Measurements from ENCODE around the gene B2M.
"Not testable (repeated sequence)": the region's sequence is repeated elsewhere in the genome, so short reads cannot be mapped to it uniquely, and the experiment has no call there.

The B2M gene

GRCh38 chr15:44711096-44711742 is at the start of gene B2M, which contains the start of gene PATL2:
B2M (plus strand) TSS chr15:44711517; CDS start chr15:44711547, 30 bp downstream.
PATL2 (minus strand) TSS chr15:44711323; CDS start chr15:44676490, 34,833 bp downstream.
- peak; percentile 98 for DNase-seq (ENCODE audit: low spot score)

- DNase-seq (ENCODE audit: low spot score), result no peak
Measured at GRCh38 chr15:44661576-44661975, 49.7 kb upstream of the B2M start.

GRCh38 chr15:44662478-44663409 is 48.6 kb upstream of the B2M start:
- DNase-seq (ENCODE audit: low spot score), result peak; percentile 81

GRCh38 chr15:44663410-44664308 is 47.7 kb upstream of the B2M start, which contains the start of gene SPG11:
SPG11 (minus strand) TSS chr15:44663662; CDS start chr15:44663647, 15 bp downstream.
- peak; percentile 98 for DNase-seq (ENCODE audit: low spot score)

- DNase-seq (ENCODE audit: low spot score), result no peak
Measured at GRCh38 chr15:44666210-44667038, 44.9 kb upstream of the B2M start.

GRCh38 chr15:44667039-44667360 is 44.3 kb upstream of the B2M start:
- DNase-seq (ENCODE audit: low spot score), result no peak

- DNase-seq (ENCODE audit: low spot score), result no peak
Measured at GRCh38 chr15:44668921-44669320, 42.4 kb upstream of the B2M start.

GRCh38 chr15:44670087-44670950 is 41.0 kb upstream of the B2M start:
- DNase-seq (ENCODE audit: low spot score), result peak; percentile 66

GRCh38 chr15:44673639-44674038 is 37.7 kb upstream of the B2M start:
- DNase-seq (ENCODE audit: low spot score), result no peak

- no peak for DNase-seq (ENCODE audit: low spot score)
Measured at GRCh38 chr15:44675911-44676310, 35.4 kb upstream of the B2M start.

- peak; percentile 5 for DNase-seq (ENCODE audit: low spot score)
Measured at GRCh38 chr15:44676676-44677075, 34.6 kb upstream of the B2M start.

GRCh38 chr15:44682211-44682610 is 29.1 kb upstream of the B2M start:
- no peak for DNase-seq (ENCODE audit: low spot score)

- peak; percentile 74 for DNase-seq (ENCODE audit: low spot score)
Measured at GRCh38 chr15:44682809-44683682, 28.3 kb upstream of the B2M start.

- DNase-seq (ENCODE audit: low spot score), result not testable (repeated sequence)
Measured at GRCh38 chr15:44689318-44689717, 22.0 kb upstream of the B2M start.

GRCh38 chr15:44690245-44690644 is 21.1 kb upstream of the B2M start:
- DNase-seq (ENCODE audit: low spot score), result not testable (repeated sequence)

GRCh38 chr15:44692659-44693058 is 18.7 kb upstream of the B2M start:
- no peak for DNase-seq (ENCODE audit: low spot score)

- no peak for DNase-seq (ENCODE audit: low spot score)
Measured at GRCh38 chr15:44694416-44694815, 16.9 kb upstream of the B2M start.

- no peak for DNase-seq (ENCODE audit: low spot score)
Measured at GRCh38 chr15:44695294-44695693, 16.0 kb upstream of the B2M start.

GRCh38 chr15:44697014-44697413 is 14.3 kb upstream of the B2M start:
- no peak for DNase-seq (ENCODE audit: low spot score)

Data from kidney tubule cell (primary cell).